ENCODE results near the gene TTC27. TPM values are rescaled to one million over a fixed set of nuclear protein-coding genes. Genes with fewer than 3 reads are reported as not detected.
"Not testable (repeated sequence)": the region's sequence is repeated elsewhere in the genome, so short reads cannot be mapped to it uniquely, and the experiment has no call there.

Gene TTC27
- total RNA-seq, 4 donors from 2014 or later = 10.7 to 14.3 (median 12.4) TPM

DNA sequence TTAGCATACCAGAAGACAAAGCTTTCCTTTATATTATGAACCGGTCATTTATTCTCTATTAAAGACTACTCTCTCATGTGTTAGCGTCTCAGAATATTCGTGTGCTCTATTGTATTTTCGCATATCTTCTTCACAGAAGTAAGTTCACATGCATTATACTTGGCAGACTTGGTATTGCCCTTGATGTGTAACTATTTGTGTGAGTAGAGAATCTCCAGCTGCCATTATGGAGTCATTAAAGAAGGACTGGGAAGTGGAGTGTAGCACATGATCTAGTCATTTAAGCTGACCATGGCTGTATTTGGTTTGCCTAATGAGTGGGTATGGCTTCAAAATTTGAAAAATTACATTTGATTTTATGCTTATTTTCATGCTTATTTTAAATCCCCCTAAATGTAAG is 92.9 kb downstream of the TTC27 start:
- intact Hi-C loops (cut with DNase I; ENCODE audit: low total_unique reads) = no loop called here
- ATAC-seq = no peak
- DNase-seq = no peak
- Histone ChIP-seq H3K4me3 (no peak overlapping the region), H3K9me3 (no peaks in the 10 kb centered on the region), H3K27me3 (no peaks in the 10 kb centered on the region), H3K36me3 (no peaks in the 10 kb centered on the region), H3K4me1 (peaks cover 27 to 41% of the 10 kb centered on the region in 2 donors), H3K27ac (peak overlapping the region; percentile 25 to 70 (median 42))
- in situ Hi-C loops (cut with MboI; ENCODE audit: low sequenced_read_pairs in 4 of 4) = no loop called here
- TF ChIP-seq CTCF (IDR thresholded peaks at IDR 0.05 in 4 of 5, conservative IDR thresholded peaks at IDR 0.05 in 1 of 5) (no peak), POLR2A (IDR thresholded peaks at IDR 0.05) (no peak)

DNA sequence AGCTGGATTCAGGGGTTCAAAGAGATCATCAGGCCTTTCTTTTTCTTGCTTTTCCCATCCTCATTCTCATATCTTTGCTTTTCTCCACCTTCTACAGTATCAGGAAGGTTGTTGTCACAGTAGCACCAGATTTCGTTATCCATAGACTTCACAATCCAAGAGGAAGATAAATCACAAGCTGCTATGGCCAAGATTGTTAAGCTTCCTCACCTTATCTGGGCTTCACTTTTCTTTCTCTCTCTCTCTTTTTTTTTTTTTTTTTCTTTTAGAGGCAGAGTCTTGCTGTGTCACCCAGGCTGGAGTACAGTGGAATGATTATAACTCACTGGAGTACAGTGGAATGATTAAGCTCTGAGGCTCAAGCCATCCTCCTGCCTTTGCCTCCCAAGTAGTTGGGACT is 93.5 kb downstream of the TTC27 start:
- intact Hi-C loops (cut with DNase I; ENCODE audit: low total_unique reads) (no loop called here), in situ Hi-C loops (cut with MboI; ENCODE audit: low sequenced_read_pairs in 4 of 4) (no loop called here)
- Histone ChIP-seq H3K27ac (no peak overlapping the region), H3K4me1 (peaks cover 21 to 35% of the 10 kb centered on the region in 2 donors), H3K36me3 (no peaks in the 10 kb centered on the region), H3K4me3 (no peak overlapping the region), H3K27me3 (no peaks in the 10 kb centered on the region), H3K9me3 (no peaks in the 10 kb centered on the region)
- ATAC-seq = no peak
- DNase-seq = no peak
- TF ChIP-seq POLR2A (IDR thresholded peaks at IDR 0.05) (no peak), CTCF (IDR thresholded peaks at IDR 0.05 in 4 of 5, conservative IDR thresholded peaks at IDR 0.05 in 1 of 5) (no peak)

DNA sequence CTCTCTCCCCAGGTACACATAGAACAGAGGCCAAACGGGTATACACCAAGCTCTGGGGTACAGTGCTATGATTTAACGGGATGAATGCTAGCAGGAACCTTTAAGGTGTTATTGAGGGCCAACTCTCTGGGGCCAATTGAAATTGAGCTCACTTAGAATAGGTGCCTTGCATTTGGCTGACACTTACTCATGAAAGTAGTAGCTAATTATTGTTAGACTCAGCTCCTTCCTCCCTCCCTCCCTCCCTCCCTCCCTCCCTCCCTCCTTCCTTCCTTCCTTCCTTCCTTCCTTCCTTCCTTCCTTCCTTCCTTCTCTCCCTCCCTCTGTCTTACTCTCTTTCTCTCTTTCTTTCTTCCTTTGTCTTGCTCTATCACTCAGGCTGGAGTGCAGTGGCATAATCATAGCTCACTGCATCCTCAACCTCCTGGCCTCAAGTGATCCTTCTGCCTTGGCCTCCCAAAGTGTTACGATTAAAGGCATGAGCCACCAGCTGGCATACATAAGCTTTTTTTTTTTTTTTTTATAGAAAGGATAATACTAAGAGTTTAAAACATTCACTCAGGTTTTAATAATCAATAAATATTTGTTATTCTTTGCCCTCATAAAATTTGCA is 95.7 kb downstream of the TTC27 start:
- Histone ChIP-seq H3K27me3 (no peaks in the 10 kb centered on the region), H3K27ac (no peak overlapping the region), H3K4me3 (no peak overlapping the region), H3K4me1 (peaks cover 20 to 31% of the 10 kb centered on the region in 2 donors), H3K36me3 (no peaks in the 10 kb centered on the region), H3K9me3 (no peaks in the 10 kb centered on the region)
- no peak for ATAC-seq
- in situ Hi-C loops (cut with MboI; ENCODE audit: low sequenced_read_pairs in 4 of 4) = no loop called here
- no peak for DNase-seq
- intact Hi-C loops (cut with DNase I; ENCODE audit: low total_unique reads) = no loop called here
- no peak for TF ChIP-seq POLR2A (IDR thresholded peaks at IDR 0.05)
- no peak for TF ChIP-seq CTCF (IDR thresholded peaks at IDR 0.05 in 4 of 5, conservative IDR thresholded peaks at IDR 0.05 in 1 of 5)

DNA sequence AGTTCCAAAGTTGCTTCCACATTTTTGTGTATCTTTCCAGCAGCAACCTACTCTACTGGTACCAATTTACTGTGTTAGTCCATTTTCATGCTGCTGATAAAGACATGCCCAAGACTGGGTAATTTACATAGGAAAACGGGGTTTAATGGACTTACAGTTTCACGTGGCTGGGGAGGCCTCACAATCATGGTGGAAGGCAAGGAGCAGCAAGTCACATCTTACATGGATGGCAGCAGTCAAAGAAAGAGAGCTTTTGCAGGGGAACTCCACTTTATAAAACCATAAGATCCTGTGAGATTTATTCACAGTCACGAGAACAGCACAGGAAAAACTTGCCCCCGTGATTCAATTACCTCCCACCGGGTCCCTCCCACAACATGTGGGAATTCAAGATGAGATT is 98.8 kb downstream of the TTC27 start:
- H3K27ac ChIP-seq; H3K4me1 ChIP-seq; H3K27me3 ChIP-seq; ATAC-seq; H3K4me3 ChIP-seq; intact Hi-C loops (cut with DNase I; ENCODE audit: low total_unique reads); in situ Hi-C loops (cut with MboI; ENCODE audit: low sequenced_read_pairs in 4 of 4); DNase-seq; H3K9me3 ChIP-seq; H3K36me3 ChIP-seq: not testable (repeated sequence)

GRCh38 chr2:32727157-32727556 is 99.3 kb downstream of the TTC27 start:
- H3K4me3 ChIP-seq = no peak overlapping the region
- TF ChIP-seq POLR2A (IDR thresholded peaks at IDR 0.05) (no peak), CTCF (IDR thresholded peaks at IDR 0.05 in 4 of 5, conservative IDR thresholded peaks at IDR 0.05 in 1 of 5) (no peak)
- intact Hi-C loops (cut with DNase I; ENCODE audit: low total_unique reads) = no loop called here
- peaks cover 0 to 5% of the 10 kb centered on the region in 2 donors for H3K4me1 ChIP-seq
- H3K27me3 ChIP-seq = no peaks in the 10 kb centered on the region
- no peak for DNase-seq
- in situ Hi-C loops (cut with MboI; ENCODE audit: low sequenced_read_pairs in 4 of 4) = no loop called here
- no peaks in the 10 kb centered on the region for H3K9me3 ChIP-seq
- H3K36me3 ChIP-seq = no peaks in the 10 kb centered on the region
- ATAC-seq = no peak
- no peak overlapping the region for H3K27ac ChIP-seq

- H3K36me3 ChIP-seq; H3K27ac ChIP-seq; DNase-seq; intact Hi-C loops (cut with DNase I; ENCODE audit: low total_unique reads); ATAC-seq; H3K4me1 ChIP-seq; H3K4me3 ChIP-seq; in situ Hi-C loops (cut with MboI; ENCODE audit: low sequenced_read_pairs in 4 of 4); H3K27me3 ChIP-seq; H3K9me3 ChIP-seq: not testable (repeated sequence)
Observed at GRCh38 chr2:32730958-32731357, 103.1 kb downstream of the TTC27 start.

Data from gastrocnemius medialis (tissue), 4 donors.